C4-2B (cell line): ENCODE data around the gene SEMA3C.

ENCODE experiments used
- CTCF ChIP-seq: fragments of 450-650 bp; conservative IDR thresholded peaks from 2 replicates; pipeline ENCODE4 v1.5.1; 2017; ENCODE audit warnings: mild to moderate bottlenecking
- ZFX ChIP-seq: fragments of 450-650 bp; IDR thresholded peaks from 2 replicates; pipeline ENCODE4 v1.6.1; 2017

- TF ChIP-seq CTCF (no peak), ZFX (no peak)
Observed at GRCh38 chr7:80802527-80802926, 116.3 kb downstream of the SEMA3C start.
